RWPE2 (cell line): Measurements from ENCODE around the gene CRHR1.

ENCODE experiments used
- ATAC-seq: fragments of 200-7000 bp; cut with Tn5 transposase; 3 replicates; pipeline ENCODE4 v1.9.1; 2021; ENCODE audit warnings: low read depth
- DNase-seq: peaks from one replicate; pipeline ENCODE4 v3.0.0-alpha.2; 2020; ENCODE audit warnings: low spot score
- H3K27ac ChIP-seq: fragments of 450-650 bp; 2 replicates; pipeline ENCODE4 v1.5.1; 2017; ENCODE audit warnings: mild to moderate bottlenecking; ENCODE audit not compliant: poor library complexity, severe bottlenecking
- H3K27me3 ChIP-seq: fragments of 250-450 bp; sonication (Bioruptor Pico); 2 replicates; pipeline ENCODE4 v1.5.1; 2021; ENCODE audit warnings: mild to moderate bottlenecking, moderate library complexity; ENCODE audit not compliant: insufficient read depth, poor library complexity, severe bottlenecking
- H3K36me3 ChIP-seq: fragments of 250-450 bp; sonication (Bioruptor Pico); 2 replicates; pipeline ENCODE4 v1.5.1; 2020; ENCODE audit warnings: low read depth, mild to moderate bottlenecking, moderate library complexity
- H3K4me1 ChIP-seq: fragments of 250-450 bp; sonication (Bioruptor Pico); 2 replicates; pipeline ENCODE4 v1.5.1; 2021; ENCODE audit warnings: mild to moderate bottlenecking, moderate library complexity; ENCODE audit not compliant: insufficient read depth, poor library complexity, severe bottlenecking
- H3K4me3 ChIP-seq: fragments of 250-450 bp; sonication (Bioruptor Pico); 2 replicates; pipeline ENCODE4 v1.5.1; 2021; ENCODE audit warnings: mild to moderate bottlenecking, moderate library complexity; ENCODE audit not compliant: severe bottlenecking
- H3K9me3 ChIP-seq: fragments of 250-450 bp; sonication (Bioruptor Pico); 2 replicates; pipeline ENCODE4 v1.5.1; 2021; ENCODE audit warnings: mild to moderate bottlenecking, moderate library complexity; ENCODE audit not compliant: severe bottlenecking
- TF ChIP-seq, protein P1 (sequence below): fragments of 450-650 bp; IDR thresholded peaks from one replicate; pipeline ENCODE4 v1.5.1; 2017; ENCODE audit warnings: mild to moderate bottlenecking, moderate library complexity; ENCODE audit not compliant: poor library complexity, severe bottlenecking

CRHR1 gene

DNA sequence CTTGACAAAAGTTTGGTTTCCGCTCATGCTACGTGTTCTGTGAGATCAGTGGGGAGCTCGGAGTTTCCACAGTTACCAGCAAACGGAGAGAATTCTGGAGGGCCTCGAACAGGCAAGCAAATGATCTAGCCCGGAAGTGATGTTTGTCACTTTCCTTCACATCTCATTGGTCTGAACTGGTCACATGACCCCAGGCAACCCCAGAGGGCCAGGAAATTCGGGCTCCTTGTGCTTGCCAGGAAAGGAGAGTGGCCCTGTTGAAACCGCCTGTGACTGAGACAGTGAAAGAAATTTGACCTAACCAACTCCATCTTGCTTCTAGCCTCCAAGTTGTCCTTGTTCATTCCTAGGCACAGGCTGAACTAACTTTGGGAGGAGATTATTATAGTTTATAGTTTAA lies 83.6 kb downstream of the CRHR1 start:
- DNase-seq (no peak), ATAC-seq (no peak)
- Histone ChIP-seq H3K36me3 (no peaks in the 10 kb centered on the region), H3K27me3 (peaks cover 12% of the 10 kb centered on the region), H3K27ac (no peak overlapping the region), H3K4me3 (no peak overlapping the region), H3K4me1 (no peaks in the 10 kb centered on the region), H3K9me3 (no peaks in the 10 kb centered on the region)
- TF ChIP-seq, protein P1, sequence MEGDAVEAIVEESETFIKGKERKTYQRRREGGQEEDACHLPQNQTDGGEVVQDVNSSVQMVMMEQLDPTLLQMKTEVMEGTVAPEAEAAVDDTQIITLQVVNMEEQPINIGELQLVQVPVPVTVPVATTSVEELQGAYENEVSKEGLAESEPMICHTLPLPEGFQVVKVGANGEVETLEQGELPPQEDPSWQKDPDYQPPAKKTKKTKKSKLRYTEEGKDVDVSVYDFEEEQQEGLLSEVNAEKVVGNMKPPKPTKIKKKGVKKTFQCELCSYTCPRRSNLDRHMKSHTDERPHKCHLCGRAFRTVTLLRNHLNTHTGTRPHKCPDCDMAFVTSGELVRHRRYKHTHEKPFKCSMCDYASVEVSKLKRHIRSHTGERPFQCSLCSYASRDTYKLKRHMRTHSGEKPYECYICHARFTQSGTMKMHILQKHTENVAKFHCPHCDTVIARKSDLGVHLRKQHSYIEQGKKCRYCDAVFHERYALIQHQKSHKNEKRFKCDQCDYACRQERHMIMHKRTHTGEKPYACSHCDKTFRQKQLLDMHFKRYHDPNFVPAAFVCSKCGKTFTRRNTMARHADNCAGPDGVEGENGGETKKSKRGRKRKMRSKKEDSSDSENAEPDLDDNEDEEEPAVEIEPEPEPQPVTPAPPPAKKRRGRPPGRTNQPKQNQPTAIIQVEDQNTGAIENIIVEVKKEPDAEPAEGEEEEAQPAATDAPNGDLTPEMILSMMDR, result no peak

DNA sequence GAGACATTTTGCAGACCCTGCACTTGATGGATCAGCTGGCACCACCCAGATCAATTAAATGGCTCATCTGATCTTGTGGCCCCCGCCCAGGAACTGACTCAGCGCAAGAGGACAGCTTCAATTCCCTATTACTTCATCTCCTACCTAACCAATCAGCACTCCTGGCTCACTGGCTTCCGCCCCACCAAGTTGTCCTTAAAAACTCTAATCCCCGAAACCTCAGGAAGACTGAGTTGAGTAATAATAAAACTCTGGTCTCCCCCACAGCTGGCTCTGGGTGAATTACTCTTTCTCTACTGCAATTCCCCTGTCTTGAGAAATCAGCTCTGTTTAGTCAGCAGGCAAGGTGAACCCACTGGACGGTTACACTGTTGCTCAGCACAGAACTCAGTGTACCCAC lies 84.2 kb downstream of the CRHR1 start:
- no peaks in the 10 kb centered on the region for H3K36me3 ChIP-seq
- no peak overlapping the region for H3K4me3 ChIP-seq
- DNase-seq, result no peak
- TF ChIP-seq, protein P1, result no peak
- ATAC-seq, result no peak
- H3K9me3 ChIP-seq, result no peaks in the 10 kb centered on the region
- no peak overlapping the region for H3K27ac ChIP-seq
- H3K27me3 ChIP-seq, result peaks cover 12% of the 10 kb centered on the region
- no peaks in the 10 kb centered on the region for H3K4me1 ChIP-seq

DNA sequence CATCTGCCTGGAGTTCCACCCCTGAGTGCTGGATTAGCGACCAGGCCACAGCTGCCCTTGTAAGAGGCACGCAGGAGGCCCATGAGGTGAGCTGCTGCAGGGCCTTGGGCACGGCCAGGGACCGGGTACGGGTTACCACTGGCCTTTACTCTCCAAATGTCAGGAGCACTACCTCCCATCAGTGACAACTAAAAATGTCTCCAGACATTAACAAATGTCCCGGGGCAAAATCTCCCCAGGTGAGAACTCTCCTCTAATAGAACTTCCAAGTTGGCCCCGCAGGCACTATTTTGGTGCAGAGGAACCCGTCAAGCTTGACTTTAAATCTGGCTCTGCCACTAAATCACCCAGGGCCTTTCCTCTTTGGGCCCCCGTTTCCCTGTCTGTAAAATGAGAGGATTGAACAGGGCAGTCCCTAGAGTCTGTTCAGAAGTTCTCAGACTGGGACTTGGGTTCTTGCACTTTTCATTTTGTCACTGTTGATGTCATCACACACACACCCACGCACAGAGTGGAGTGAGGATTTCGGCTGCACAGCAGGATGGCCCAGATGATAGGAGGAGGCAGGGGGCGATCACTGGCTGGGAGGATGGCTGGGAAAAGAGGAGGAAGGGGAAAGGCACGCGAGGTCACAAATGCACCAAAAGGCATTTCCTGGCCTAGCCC lies 85.7 kb downstream of the CRHR1 start:
- H3K27me3 ChIP-seq, result peaks cover 7% of the 10 kb centered on the region
- H3K9me3 ChIP-seq, result no peaks in the 10 kb centered on the region
- no peaks in the 10 kb centered on the region for H3K4me1 ChIP-seq
- TF ChIP-seq, protein P1, result no peak
- no peaks in the 10 kb centered on the region for H3K36me3 ChIP-seq
- H3K4me3 ChIP-seq, result no peak overlapping the region
- no peak for DNase-seq
- H3K27ac ChIP-seq, result no peak overlapping the region
- no peak for ATAC-seq

DNA sequence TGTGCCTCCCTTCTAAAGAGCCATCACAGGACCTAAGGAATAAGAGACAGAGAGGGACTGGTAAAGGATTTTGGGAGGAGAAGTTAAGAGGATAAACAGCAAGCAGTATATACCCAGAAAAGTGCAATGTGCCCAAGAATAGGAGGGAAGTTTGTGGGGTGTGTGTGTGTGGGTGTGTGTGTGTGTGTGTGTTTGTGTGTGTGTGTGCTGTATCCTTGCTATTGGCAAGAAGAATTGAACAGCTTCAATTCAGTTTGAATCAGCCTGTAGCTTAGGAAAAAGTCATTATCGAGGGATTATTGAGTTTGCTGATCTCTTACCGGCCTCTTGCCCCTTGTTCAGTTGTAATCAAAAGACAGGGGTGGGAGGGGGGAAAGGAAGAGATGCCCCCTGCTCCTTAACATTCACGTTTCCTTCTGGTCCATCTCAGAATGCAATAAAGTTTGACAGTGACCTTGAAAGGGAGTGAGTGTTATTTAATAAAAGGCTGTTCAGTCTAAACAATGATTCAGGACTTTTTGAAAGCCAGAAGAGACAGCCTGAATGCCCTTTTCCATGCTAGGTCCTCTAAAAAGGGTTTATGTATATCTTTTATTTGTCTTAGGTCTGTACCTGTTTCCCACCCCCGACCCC lies 86.3 kb downstream of the CRHR1 start:
- DNase-seq (no peak), ATAC-seq (no peak)
- H3K9me3 ChIP-seq, result no peaks in the 10 kb centered on the region
- no peaks in the 10 kb centered on the region for H3K36me3 ChIP-seq
- peaks cover 4% of the 10 kb centered on the region for H3K27me3 ChIP-seq
- H3K4me1 ChIP-seq, result no peaks in the 10 kb centered on the region
- TF ChIP-seq, protein P1, result no peak
- H3K4me3 ChIP-seq, result no peak overlapping the region
- no peak overlapping the region for H3K27ac ChIP-seq

DNA sequence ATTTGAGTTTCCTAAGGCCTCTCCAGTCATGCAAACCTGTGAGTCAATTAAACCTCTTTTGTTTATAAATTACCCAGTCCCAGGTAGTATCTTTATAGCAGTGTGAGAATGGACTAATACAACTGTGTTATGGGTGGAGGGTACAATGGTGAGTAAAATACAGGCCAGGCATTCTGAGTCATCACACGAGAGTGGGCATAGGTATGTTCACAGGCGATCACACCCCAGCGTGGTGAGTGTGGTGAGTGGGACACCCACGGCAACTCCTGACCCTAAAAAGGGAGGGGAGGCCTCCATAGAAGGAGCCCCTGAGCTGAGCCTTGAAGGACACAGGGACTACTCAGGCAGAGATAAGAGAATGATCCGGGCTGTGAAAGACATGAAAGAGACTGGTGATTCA lies 87.6 kb downstream of the CRHR1 start:
- TF ChIP-seq, protein P1, result no peak
- DNase-seq (no peak), ATAC-seq (no peak)
- no peaks in the 10 kb centered on the region for H3K36me3 ChIP-seq
- no peak overlapping the region for H3K27ac ChIP-seq
- H3K4me1 ChIP-seq, result no peaks in the 10 kb centered on the region
- H3K9me3 ChIP-seq, result no peaks in the 10 kb centered on the region
- no peak overlapping the region for H3K4me3 ChIP-seq
- H3K27me3 ChIP-seq, result no peaks in the 10 kb centered on the region
